Measurements from ENCODE around the gene SPOCK1. TPM values are rescaled to one million over a fixed set of nuclear protein-coding genes. Genes with fewer than 3 reads are reported as not detected.
A peak's percentile ranks its signal among the peaks of the same experiment; 100 is the strongest.

Gene SPOCK1
- total RNA-seq, 2 experiments from 2014 or later = not detected

DNA sequence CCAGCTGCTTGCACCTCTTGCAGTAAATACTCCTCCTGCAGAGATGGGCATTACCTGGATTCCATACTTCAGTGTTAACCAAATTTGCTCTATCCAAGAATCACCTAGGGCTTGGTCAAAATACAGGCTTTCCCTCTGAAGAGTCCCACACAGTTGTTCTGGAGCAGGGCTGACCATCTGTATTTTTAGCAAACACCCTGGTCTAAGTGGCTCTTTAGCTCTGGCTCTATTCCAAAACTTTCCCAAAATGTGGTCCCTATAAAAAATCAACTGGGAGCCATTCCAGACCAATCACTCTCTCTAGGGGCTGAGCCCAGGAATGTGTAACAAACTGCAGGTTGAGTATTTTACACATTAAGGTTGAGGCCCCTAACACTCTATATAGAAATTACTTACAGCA is 153.7 kb downstream of the SPOCK1 start:
- ATAC-seq (no peak), DNase-seq (no peak)
- H3K27ac Mint-ChIP-seq = no peak overlapping the region
- H3K27me3 Mint-ChIP-seq = no peaks in the 10 kb centered on the region
- no peak overlapping the region for H3K4me3 Mint-ChIP-seq
- ChIA-PET CTCF (interaction anchor here (1.0 to 2.4 kb wide), 9 partner anchors 11 to 170 kb away, joined by 3 to 15 read pairs (median 3); no protein-coding TSS in a partner anchor), POLR2A (no interaction called here)
- no peaks in the 10 kb centered on the region for H3K36me3 Mint-ChIP-seq (ENCODE audit: low read depth)
- intact Hi-C loops (cut with micrococcal nuclease) = loop anchor here (2.0 kb wide), 1 partner anchor 153 kb away; the partner anchor contains the start of gene SPOCK1
- no peaks in the 10 kb centered on the region for H3K4me1 Mint-ChIP-seq (ENCODE audit: low read depth)
- TF ChIP-seq, protein P1, sequence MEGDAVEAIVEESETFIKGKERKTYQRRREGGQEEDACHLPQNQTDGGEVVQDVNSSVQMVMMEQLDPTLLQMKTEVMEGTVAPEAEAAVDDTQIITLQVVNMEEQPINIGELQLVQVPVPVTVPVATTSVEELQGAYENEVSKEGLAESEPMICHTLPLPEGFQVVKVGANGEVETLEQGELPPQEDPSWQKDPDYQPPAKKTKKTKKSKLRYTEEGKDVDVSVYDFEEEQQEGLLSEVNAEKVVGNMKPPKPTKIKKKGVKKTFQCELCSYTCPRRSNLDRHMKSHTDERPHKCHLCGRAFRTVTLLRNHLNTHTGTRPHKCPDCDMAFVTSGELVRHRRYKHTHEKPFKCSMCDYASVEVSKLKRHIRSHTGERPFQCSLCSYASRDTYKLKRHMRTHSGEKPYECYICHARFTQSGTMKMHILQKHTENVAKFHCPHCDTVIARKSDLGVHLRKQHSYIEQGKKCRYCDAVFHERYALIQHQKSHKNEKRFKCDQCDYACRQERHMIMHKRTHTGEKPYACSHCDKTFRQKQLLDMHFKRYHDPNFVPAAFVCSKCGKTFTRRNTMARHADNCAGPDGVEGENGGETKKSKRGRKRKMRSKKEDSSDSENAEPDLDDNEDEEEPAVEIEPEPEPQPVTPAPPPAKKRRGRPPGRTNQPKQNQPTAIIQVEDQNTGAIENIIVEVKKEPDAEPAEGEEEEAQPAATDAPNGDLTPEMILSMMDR (IDR thresholded peaks at IDR 0.05) = no peak
- no peaks in the 10 kb centered on the region for H3K9me3 Mint-ChIP-seq

DNA sequence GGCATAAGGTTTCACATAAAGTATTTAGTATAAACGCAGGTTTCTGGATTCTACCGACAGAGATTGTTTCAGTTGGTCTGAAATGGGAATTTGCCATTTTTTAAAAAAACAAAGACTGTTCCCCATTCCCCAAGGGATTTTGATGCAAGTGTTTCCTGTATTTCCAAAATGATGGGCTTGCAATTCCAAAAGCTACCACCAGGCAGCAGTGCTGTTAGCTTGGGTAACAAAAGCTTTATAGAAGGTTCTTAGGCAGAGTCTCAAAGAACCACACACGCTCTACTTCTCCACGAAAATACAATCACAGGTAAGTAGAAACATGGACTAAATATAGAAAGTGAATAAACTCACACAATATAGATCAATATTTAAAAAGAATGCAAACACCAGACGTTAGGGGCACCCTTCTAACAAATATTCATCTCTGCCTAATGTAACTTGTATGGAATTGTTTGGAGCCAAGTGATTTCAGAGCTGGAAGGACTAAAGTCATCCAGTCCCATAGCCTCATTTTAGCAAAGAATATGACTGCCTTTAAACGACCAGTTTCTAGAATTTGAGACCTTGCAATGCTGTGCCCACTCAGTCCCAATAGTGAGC is 154.3 kb downstream of the SPOCK1 start:
- Mint-ChIP-seq H3K36me3 (ENCODE audit: low read depth) (no peaks in the 10 kb centered on the region), H3K27ac (no peak overlapping the region), H3K4me3 (no peak overlapping the region), H3K27me3 (no peaks in the 10 kb centered on the region), H3K4me1 (ENCODE audit: low read depth) (no peaks in the 10 kb centered on the region), H3K9me3 (no peaks in the 10 kb centered on the region)
- POLR2A ChIA-PET = no interaction called here
- intact Hi-C loops (cut with micrococcal nuclease) = loop anchor here (2.0 kb wide), 1 partner anchor 154 kb away; the partner anchor contains the start of gene SPOCK1
- ATAC-seq = no peak
- CTCF ChIA-PET = interaction anchor here (1.0 to 2.4 kb wide), 9 partner anchors 10 to 170 kb away, joined by 3 to 15 read pairs (median 3); no protein-coding TSS in a partner anchor
- TF ChIP-seq, protein P1 (IDR thresholded peaks at IDR 0.05) = peak; percentile 88
- peak; percentile 53 for DNase-seq

DNA sequence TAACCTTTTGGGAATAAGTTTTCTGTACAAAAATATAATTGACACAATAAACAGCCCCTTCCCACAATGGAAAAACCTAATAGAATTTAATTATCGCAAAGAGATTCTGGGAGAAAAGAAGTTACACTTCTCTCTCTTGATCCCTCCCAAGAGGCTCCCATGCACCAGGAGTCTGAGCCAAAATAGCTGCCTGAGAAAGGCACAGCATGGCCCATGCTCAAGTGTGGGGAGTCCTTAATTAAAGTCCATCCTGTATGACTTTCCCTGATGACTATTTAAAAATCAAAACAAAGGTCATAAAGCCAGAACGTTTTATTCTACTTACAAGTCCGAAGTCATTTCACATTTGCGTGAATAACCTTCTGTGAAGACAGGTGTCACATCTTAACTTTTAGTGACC is 155.1 kb downstream of the SPOCK1 start:
- ChIA-PET POLR2A (no interaction called here), CTCF (interaction anchor here (1.4 to 2.4 kb wide), 3 partner anchors 13 to 24 kb away, joined by 6 to 15 read pairs (median 8); no protein-coding TSS in a partner anchor)
- H3K4me3 Mint-ChIP-seq = no peak overlapping the region
- DNase-seq (no peak), ATAC-seq (no peak)
- no peak overlapping the region for H3K27ac Mint-ChIP-seq
- TF ChIP-seq, protein P1 (IDR thresholded peaks at IDR 0.05) = no peak
- no peaks in the 10 kb centered on the region for H3K9me3 Mint-ChIP-seq
- H3K4me1 Mint-ChIP-seq (ENCODE audit: low read depth) = no peaks in the 10 kb centered on the region
- no peaks in the 10 kb centered on the region for H3K27me3 Mint-ChIP-seq
- H3K36me3 Mint-ChIP-seq (ENCODE audit: low read depth) = no peaks in the 10 kb centered on the region
- intact Hi-C loops (cut with micrococcal nuclease) = loop anchor here (2.0 kb wide), 1 partner anchor 155 kb away; the partner anchor contains the start of gene SPOCK1

DNA sequence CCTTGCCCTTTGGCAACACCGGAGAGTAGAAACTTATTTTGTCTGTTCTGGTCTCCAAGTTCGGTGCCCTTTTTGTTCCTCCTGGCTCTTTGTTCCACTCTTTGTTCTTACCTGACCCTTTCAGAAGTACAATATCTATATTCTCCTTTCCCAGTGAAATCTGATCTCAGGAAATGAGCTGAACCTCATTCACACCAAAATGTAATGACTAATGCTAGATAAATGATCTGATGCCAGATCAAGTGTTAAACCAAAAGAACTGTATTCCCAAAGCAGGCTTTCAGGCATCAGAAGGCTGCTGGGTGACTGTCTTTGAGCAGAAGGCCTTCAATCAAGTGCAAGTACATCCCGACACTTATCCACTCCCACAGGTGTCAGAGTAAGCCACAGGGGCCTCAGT is 156.4 kb downstream of the SPOCK1 start:
- Mint-ChIP-seq H3K27me3 (no peaks in the 10 kb centered on the region), H3K27ac (no peak overlapping the region), H3K4me1 (ENCODE audit: low read depth) (no peaks in the 10 kb centered on the region), H3K4me3 (no peak overlapping the region), H3K36me3 (ENCODE audit: low read depth) (no peaks in the 10 kb centered on the region), H3K9me3 (no peaks in the 10 kb centered on the region)
- intact Hi-C loops (cut with micrococcal nuclease) = no loop called here
- ChIA-PET CTCF (interaction anchor here (1.7 kb wide), 1 partner anchor 22 kb away, joined by 6 read pairs; no protein-coding TSS in a partner anchor), POLR2A (no interaction called here)
- ATAC-seq (no peak), DNase-seq (no peak)
- TF ChIP-seq, protein P1 (IDR thresholded peaks at IDR 0.05) = no peak

DNA sequence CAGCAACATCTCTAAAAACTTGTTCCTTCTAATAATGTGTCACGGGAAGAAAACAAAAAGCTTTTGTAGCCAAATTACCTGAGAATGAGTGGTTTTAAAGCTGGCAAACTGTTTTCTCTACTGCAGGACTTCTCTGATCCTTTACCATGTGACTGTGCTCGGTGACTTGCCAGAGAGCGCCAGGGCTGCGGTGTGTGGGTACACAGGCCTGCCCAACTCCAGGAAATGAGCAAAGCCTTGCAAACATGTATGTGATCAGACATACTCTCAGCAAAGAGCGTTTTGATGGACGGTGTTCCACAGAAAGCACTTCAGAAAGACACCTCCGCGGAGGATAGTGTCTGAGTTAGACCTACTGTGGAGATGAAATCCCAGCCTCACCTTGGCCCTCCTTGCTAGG is 157.3 kb downstream of the SPOCK1 start:
- no peaks in the 10 kb centered on the region for H3K27me3 Mint-ChIP-seq
- ChIA-PET POLR2A (no interaction called here), CTCF (no interaction called here)
- H3K27ac Mint-ChIP-seq = no peak overlapping the region
- H3K9me3 Mint-ChIP-seq = no peaks in the 10 kb centered on the region
- H3K4me3 Mint-ChIP-seq = no peak overlapping the region
- DNase-seq (no peak), ATAC-seq (no peak)
- no peaks in the 10 kb centered on the region for H3K36me3 Mint-ChIP-seq (ENCODE audit: low read depth)
- intact Hi-C loops (cut with micrococcal nuclease) = no loop called here
- TF ChIP-seq, protein P1 (IDR thresholded peaks at IDR 0.05) = no peak
- H3K4me1 Mint-ChIP-seq (ENCODE audit: low read depth) = no peaks in the 10 kb centered on the region
